ENCODE results near the gene HDGFL2.

The HDGFL2 gene

GRCh38 chr19:4497770-4498389 lies 25.8 kb downstream of the HDGFL2 start:
- DNase-seq (ENCODE audit: low read depth in 2 of 2): no peak

DNA sequence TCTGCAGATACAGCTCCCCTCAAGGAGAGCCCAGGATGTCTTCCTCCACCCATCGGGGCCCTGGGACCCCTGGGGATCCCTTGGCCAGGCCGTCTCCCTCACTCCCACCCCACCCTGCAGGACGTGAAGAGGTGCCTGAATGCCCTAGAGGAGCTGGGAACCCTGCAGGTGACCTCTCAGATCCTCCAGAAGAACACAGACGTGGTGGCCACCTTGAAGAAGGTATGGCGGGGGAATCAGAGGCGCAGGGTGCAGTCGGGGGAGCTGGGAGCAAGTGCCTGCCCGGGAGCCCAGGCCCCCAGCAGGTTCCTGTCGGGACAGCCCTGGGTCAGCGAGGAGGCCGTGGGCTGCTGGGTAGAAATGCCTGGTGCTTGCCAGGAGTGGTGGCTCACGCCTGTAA lies 26.6 kb downstream of the HDGFL2 start:
- no peak for DNase-seq (ENCODE audit: low read depth in 2 of 2)

DNA sequence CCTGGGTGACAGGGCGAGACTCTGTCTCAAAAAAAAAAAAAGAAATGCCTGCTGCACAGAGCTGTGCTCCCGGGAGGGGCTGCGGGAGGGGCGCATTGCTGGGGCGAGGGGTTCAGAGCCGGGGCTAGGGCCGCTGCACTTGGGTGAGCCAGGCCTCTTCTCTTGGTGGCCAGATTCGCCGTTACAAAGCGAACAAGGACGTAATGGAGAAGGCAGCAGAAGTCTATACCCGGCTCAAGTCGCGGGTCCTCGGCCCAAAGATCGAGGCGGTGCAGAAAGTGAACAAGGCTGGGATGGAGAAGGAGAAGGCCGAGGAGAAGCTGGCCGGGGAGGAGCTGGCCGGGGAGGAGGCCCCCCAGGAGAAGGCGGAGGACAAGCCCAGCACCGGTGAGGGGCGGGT lies 27.2 kb downstream of the HDGFL2 start:
- DNase-seq (ENCODE audit: low read depth in 2 of 2): no peak

GRCh38 chr19:4499855-4500254 lies 27.8 kb downstream of the HDGFL2 start:
- no peak for DNase-seq (ENCODE audit: low read depth in 2 of 2)

DNA sequence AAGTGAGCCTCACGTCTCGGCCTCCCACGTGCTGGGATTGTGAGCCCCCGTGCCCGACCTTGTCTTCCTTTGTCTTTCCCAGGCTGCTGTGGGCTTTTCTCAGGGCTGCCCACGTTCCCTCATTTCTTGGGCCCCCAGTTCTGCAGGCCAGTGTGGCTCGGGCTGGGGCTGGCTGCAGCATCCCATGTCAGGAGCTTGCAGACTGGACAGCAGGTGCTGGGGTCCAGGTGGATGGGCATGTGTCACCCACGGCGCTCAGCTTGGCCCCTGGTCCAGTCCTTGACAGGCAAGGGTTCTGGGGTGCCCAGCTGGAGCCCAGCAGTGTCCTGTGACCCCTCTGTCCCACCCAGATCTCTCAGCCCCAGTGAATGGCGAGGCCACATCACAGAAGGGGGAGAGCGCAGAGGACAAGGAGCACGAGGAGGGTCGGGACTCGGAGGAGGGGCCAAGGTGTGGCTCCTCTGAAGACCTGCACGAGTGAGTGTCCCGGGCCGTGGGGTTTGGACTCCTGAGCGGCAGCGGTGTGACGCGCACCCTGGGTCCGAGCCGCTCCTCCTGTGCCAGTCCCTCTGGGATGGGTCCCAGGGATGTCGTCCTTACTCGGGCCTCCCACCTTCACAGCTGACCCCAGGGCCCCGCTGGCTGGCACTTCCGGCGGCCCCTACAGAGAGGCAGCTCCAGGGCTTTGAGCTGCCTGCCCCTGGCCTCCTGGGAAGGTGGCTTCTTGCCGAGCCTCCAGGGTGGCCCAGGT lies 28.9 kb downstream of the HDGFL2 start:
- DNase-seq (ENCODE audit: low read depth in 2 of 2): no peak

GRCh38 chr19:4501691-4502090 lies 29.6 kb downstream of the HDGFL2 start:
- DNase-seq (ENCODE audit: low read depth in 2 of 2): no peak

DNA sequence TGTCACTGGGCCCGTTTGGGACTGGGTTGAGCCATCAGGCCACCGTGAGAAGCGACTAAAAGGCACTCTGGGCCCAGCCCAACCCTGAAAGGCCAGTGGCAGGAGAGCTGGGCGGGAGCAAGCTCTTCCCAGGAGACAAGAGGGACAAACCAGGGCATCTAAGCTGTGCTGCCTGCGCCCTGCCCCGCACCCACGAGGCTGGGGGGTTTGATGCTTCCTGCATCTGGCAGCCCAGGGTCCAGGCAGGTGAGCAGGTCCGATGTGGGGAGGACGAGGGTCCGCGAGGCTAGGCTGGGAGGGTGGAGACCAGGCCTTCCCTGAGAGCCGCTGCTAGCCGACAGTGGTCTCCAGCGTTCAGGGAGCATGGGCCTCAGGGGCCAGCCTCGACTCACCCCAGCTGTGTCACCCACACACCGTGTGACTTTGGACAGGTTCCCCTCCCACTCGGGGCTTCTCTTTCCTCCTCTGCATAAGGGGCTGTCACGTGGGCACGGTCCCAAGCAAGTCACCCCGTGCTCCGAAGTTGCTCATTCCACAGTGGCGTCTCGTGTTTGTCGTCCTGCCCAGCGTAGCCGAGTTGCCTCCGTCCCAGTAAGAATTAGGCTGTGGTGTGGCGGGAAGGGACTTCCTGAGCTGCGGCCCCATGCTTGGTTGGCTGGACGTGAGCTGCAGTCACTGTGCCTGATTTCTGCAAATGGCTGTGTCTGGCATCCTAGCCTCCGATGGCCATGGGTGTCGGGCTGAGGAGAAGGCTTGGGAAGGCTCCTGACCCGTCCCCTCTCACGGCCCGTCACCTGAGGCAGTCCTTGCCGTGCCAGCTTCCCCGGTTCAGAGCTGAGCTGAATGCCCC lies 30.4 kb downstream of the HDGFL2 start:
- no peak for DNase-seq (ENCODE audit: low read depth in 2 of 2)

GRCh38 chr19:4503132-4503824 lies 31.2 kb downstream of the HDGFL2 start:
- DNase-seq (ENCODE audit: low read depth in 2 of 2): no peak

DNA sequence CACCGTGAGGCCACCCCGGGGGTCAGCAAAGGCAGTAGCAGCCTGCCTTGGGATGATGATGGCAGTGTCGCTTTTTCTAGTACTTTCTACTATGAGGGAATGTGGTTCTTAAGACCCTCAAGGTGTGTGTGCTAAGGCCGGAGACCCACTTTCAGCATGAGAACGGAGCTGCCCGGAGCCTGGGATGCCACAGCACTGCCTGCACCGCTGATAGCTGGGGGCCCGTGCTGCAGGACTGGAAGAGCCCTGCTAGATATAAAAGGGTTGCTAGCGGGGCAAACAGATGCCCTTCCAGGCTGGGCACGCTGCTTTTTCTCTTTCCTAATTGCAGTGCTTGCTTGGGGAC lies 31.7 kb downstream of the HDGFL2 start:
- DNase-seq (ENCODE audit: low read depth in 2 of 2): no peak

DNA sequence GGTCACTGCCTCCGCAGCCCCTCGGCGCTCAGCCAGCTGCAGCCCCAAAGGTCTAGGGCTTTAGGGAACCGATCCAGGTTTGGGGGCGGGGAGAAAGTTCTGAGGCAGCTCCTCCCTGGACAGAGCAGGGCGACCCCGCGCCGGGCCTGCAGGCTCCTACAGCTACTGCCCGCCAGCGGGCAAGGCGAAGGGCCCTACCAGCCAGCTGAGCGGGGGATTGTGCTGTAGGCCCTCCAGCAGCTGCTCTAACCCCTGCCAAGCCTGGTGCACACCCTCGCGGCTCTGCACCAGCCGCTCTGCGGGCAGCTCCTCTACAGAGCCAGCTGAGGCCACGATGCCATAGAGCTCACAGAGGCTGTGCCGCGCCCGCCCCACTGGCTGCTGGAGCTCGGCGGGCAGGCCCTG lies 32.2 kb downstream of the HDGFL2 start:
- no peak for DNase-seq (ENCODE audit: low read depth in 2 of 2)

DNA sequence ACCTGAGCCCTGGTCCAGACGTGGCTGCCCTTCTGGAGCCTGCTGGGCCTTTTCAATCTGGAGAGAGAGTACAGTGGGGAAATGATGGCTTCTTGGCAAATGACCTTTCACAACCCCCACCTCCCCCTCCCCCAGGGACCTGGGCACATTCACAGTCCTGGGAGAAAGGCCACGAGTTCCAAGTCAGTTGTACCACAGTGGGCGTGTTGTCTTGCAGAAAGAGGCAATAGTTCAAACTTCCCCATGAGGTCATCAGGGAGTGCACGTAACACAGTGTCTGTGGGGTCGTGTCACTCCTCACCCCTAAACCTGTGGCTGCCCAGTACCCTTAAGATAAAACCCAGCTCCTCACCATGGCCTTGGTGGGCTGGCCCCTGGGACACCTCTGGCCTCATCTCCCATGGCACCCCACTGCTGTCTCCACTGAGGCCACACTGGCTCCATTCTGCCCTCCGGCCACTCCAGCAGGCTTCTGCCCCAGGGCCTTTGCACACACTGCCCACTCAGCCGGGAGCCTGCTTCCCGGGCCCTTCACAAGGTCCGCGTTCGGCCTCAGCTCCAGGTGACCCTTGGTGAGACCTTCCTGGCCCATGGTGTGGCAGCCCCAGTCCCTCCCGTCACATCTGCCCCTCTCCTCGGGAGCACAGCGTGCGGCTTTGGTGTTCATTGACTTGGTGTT lies 32.9 kb downstream of the HDGFL2 start:
- no peak for DNase-seq (ENCODE audit: low read depth in 2 of 2)

GRCh38 chr19:4505570-4506448 lies 33.7 kb downstream of the HDGFL2 start:
- DNase-seq (ENCODE audit: low read depth in 2 of 2): no peak

GRCh38 chr19:4506449-4507149 lies 34.5 kb downstream of the HDGFL2 start:
- DNase-seq (ENCODE audit: low read depth in 2 of 2): no peak

DNA sequence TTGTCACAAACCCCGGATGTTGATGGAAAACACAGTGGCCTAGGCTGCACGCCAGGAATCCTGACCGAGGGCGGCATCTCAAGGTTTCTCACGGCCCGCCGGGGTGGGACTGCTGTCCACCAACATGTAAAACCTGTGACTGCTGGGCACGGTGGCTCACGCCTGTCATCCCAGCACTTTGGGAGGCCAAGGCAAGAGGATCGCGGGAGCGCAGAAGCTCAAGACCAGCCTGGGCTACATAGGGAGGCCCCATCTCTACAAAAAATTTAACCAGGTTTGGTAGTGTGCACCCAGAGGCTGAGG lies 35.0 kb downstream of the HDGFL2 start:
- no peak for DNase-seq (ENCODE audit: low read depth in 2 of 2)

DNA sequence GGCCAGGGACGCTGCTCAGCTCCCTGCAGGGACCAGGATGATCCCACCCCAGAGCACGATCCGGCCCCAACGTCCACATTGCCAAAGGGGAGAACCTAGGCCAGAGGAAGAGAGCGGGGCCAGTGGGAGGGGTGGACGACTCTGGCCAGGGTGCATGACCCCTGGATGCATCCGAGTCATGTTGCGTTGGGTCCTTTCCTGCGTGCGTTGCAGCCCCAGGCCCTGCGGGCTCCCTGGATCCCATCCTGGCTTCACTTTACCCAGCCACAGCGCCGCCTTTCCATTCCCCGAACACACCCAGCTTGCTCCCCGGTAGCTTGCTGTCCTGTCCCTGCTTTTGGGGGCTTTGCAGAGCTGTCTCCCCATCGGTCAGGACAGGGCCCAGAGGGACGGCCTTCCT lies 35.7 kb downstream of the HDGFL2 start:
- no peak for DNase-seq (ENCODE audit: low read depth in 2 of 2)

DNA sequence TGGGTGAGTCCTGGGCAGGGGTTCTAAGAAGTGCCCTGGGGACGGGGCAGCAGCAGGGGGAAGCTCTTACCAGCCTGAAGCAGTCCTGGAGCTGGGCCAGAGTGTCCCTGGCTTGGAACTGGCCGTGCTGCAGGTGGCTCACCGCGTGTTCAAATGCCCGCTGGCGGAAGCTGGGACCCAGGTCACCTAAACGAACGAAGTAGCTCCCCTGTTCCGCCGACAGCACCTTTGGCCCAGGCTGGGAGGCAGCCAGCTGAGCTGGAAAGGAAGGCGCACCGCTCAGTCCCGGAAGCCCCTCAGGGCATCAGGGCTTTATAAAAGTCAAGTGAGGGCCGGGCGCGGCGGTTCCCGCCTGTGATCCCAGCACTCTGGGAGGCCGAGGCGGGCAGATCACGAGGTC lies 36.6 kb downstream of the HDGFL2 start:
- no peak for DNase-seq (ENCODE audit: low read depth in 2 of 2)

GRCh38 chr19:4510435-4511255 lies 38.5 kb downstream of the HDGFL2 start:
- DNase-seq (ENCODE audit: low read depth in 2 of 2): no peak

- DNase-seq (ENCODE audit: low read depth in 2 of 2): no peak
Measured at GRCh38 chr19:4511300-4512054, 39.4 kb downstream of the HDGFL2 start.

GRCh38 chr19:4512070-4512469 lies 40.0 kb downstream of the HDGFL2 start:
- DNase-seq (ENCODE audit: low read depth in 2 of 2): no peak

All from stimulated activated CD8-positive, alpha-beta memory T cell treated with anti-CD3 and anti-CD28 coated beads, Interleukin-7, amount 100 ng/mL, for 4 hours (primary cell).